ENCODE measurements around the gene ELF4. TPM values are rescaled to one million over a fixed set of nuclear protein-coding genes. Genes with fewer than 3 reads are reported as not detected.

The ELF4 gene
- total and polyA plus RNA-seq, 9 donors: 9.3 to 25.6 (median 20.2) TPM

DNA sequence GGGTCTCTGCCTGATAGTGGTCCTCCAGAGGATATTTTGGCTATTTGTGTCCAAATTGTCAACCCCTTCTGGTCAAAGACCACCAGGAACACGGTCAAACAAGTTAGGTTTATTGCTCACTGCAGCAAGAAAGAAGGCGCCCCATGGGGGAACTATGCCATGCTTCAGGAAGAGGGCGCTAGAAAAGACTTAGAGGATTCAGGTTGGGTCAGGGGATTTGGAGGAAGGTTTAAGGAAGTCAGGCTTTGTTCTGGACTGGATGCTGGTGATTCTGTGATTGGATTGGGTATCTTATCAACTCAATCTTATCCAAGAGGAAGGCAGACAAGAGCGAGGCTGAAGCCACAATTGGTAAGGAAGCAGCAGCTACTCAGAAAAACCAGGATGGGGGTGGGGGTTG is 14.3 kb upstream of the ELF4 start:
- WGBS, 3 donors: 61 to 70% (median 64%) methylated on average over 4 of the region's 4 CpGs
- TF ChIP-seq, protein P1, sequence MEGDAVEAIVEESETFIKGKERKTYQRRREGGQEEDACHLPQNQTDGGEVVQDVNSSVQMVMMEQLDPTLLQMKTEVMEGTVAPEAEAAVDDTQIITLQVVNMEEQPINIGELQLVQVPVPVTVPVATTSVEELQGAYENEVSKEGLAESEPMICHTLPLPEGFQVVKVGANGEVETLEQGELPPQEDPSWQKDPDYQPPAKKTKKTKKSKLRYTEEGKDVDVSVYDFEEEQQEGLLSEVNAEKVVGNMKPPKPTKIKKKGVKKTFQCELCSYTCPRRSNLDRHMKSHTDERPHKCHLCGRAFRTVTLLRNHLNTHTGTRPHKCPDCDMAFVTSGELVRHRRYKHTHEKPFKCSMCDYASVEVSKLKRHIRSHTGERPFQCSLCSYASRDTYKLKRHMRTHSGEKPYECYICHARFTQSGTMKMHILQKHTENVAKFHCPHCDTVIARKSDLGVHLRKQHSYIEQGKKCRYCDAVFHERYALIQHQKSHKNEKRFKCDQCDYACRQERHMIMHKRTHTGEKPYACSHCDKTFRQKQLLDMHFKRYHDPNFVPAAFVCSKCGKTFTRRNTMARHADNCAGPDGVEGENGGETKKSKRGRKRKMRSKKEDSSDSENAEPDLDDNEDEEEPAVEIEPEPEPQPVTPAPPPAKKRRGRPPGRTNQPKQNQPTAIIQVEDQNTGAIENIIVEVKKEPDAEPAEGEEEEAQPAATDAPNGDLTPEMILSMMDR (IDR thresholded peaks at IDR 0.05): no peak
- TF ChIP-seq EP300 (IDR thresholded peaks at IDR 0.05) (no peak), POLR2A (IDR thresholded peaks at IDR 0.05) (no peak)
- H3K4me3 ChIP-seq: no peak overlapping the region
- no peaks in the 10 kb centered on the region for H3K9me3 ChIP-seq
- no peak for DNase-seq
- no peak overlapping the region for H3K27ac ChIP-seq
- H3K27me3 ChIP-seq: no peaks in the 10 kb centered on the region
- intact Hi-C loops (cut with DNase I): no loop called here
- H3K4me1 ChIP-seq (ENCODE audit: insufficient read depth): peaks cover 2% of the 10 kb centered on the region
- H3K36me3 ChIP-seq: no peaks in the 10 kb centered on the region

DNA sequence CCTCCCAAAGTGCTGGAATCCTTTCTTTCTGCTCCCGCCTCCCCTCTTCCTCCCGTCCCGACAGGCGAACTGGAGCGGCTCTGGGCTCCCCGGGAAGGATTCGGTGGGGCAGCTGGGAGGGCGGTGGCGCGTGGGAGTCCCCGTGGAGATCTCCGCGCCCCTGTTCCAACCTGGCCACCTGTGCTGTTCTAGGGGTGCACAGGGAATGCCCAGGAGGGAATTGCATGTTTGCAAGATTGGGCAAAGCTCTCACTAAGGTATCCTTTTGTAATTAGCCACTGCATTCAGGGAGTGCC is 11.2 kb upstream of the ELF4 start:
- H3K4me3 ChIP-seq: peak overlapping the region; percentile 22
- TF ChIP-seq EP300 (IDR thresholded peaks at IDR 0.05) (no peak), POLR2A (IDR thresholded peaks at IDR 0.05) (no peak)
- TF ChIP-seq, protein P1 (IDR thresholded peaks at IDR 0.05): no peak
- H3K27me3 ChIP-seq: no peaks in the 10 kb centered on the region
- intact Hi-C loops (cut with DNase I): loop anchor here in 1 of 4 donors (2.0 kb wide), 1 partner anchor 41 kb away; no protein-coding TSS in a partner anchor
- DNase-seq: no peak
- peak overlapping the region; percentile 83 to 84 for H3K27ac ChIP-seq
- 46 to 77% (median 63%) methylated on average over 13 of the region's 13 CpGs for WGBS, 3 donors
- H3K9me3 ChIP-seq: no peaks in the 10 kb centered on the region
- H3K4me1 ChIP-seq (ENCODE audit: insufficient read depth): peaks cover 6% of the 10 kb centered on the region
- no peaks in the 10 kb centered on the region for H3K36me3 ChIP-seq

DNA sequence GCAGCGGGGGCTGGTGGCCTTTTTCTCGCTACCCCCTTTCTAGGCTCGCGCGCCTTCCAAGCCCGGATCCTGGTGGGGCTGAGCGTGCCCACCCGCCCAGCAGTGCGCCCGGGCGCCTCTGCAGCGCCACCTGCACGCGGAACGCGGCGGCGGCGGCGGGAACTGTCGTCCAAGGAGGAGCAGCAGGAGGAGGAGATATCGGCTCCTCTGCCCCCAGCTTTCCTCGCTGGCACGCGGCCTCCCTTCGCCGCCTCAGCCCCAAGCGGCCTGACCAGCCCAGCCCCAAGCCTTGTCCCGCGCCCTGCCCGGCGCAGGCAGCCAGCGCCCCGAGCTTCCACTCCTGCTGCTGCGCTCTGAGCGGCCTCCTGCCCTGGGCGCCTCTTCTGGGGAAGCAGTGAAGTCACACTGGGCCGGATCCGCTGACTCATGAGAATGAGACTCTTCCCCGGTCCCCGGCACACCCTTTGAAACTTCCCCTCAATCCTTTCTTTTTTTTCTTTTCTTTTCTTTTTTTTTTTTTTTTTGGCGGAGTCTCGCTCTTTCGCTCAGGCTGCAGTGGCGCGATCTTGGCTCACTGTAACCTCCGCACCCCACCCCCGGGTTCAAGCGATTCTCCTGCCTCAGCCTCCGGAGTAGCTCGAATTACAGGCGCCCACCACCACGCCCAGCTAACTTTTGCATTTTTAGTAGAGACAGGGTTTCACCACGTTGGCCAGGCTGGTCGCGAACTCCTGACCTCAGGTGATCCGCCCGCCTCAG is 10.6 kb upstream of the ELF4 start:
- peak overlapping the region; percentile 83 to 84 for H3K27ac ChIP-seq
- peaks cover 6% of the 10 kb centered on the region for H3K4me1 ChIP-seq (ENCODE audit: insufficient read depth)
- no peak for TF ChIP-seq EP300 (IDR thresholded peaks at IDR 0.05)
- TF ChIP-seq, protein P1 (IDR thresholded peaks at IDR 0.05): peak; percentile 60 to 83 (median 74)
- peak; percentile 78 to 86 (median 82) for DNase-seq
- intact Hi-C loops (cut with DNase I): loop anchor here in 1 of 4 donors (2.0 kb wide), 1 partner anchor 40 kb away; no protein-coding TSS in a partner anchor
- H3K9me3 ChIP-seq: no peaks in the 10 kb centered on the region
- peak overlapping the region; percentile 22 for H3K4me3 ChIP-seq
- no peaks in the 10 kb centered on the region for H3K27me3 ChIP-seq
- H3K36me3 ChIP-seq: no peaks in the 10 kb centered on the region
- WGBS, 3 donors: 22 to 36% (median 29%) methylated on average over 55 to 58 of the region's 58 CpGs

- intact Hi-C loops (cut with DNase I): loop anchor here in 1 of 4 donors (2.0 kb wide), 1 partner anchor 40 kb away; no protein-coding TSS in a partner anchor
- Histone ChIP-seq H3K36me3 (no peaks in the 10 kb centered on the region), H3K27me3 (no peaks in the 10 kb centered on the region), H3K9me3 (no peaks in the 10 kb centered on the region), H3K4me3 (peak overlapping the region; percentile 22), H3K27ac (peak overlapping the region; percentile 83 to 84), H3K4me1 (ENCODE audit: insufficient read depth) (peaks cover 6% of the 10 kb centered on the region)
- DNase-seq: peak in 1 of 5 donors; percentile 39
- 47 to 54% (median 47%) methylated on average over 24 to 28 of the region's 28 CpGs for WGBS, 3 donors
- TF ChIP-seq POLR2A (IDR thresholded peaks at IDR 0.05) (no peak), EP300 (IDR thresholded peaks at IDR 0.05) (no peak)
- TF ChIP-seq, protein P1 (IDR thresholded peaks at IDR 0.05): no peak
Measured at GRCh38 chrX:130120321-130120731, 10.0 kb upstream of the ELF4 start.

Measured in ovary (tissue), 9 donors.